Uterus (tissue), 2 donors: ENCODE measurements around the gene SEPTIN10.

ENCODE experiments used
- POLR2A ChIP-seq, 2 donors: fragments of 450-650 bp; IDR thresholded peaks; one replicate each; pipeline ENCODE4 v1.6.1; 2016; ENCODE audit warnings: antibody characterized with exemption in 2 of 2, mild to moderate bottlenecking in 1 of 2, moderate library complexity in 1 of 2
- TF ChIP-seq, protein P1 (sequence below), 4 experiments: fragments of 200-600 bp in 2 of 4; fragments of 450-650 bp in 2 of 4; sonication (generic) in 2 of 4; IDR thresholded peaks; one replicate each; pipeline ENCODE4 v1.5.1; 2016 to 2019; ENCODE audit warnings: antibody characterized with exemption in 4 of 4, mild to moderate bottlenecking in 2 of 4, moderate library complexity in 1 of 4

DNA sequence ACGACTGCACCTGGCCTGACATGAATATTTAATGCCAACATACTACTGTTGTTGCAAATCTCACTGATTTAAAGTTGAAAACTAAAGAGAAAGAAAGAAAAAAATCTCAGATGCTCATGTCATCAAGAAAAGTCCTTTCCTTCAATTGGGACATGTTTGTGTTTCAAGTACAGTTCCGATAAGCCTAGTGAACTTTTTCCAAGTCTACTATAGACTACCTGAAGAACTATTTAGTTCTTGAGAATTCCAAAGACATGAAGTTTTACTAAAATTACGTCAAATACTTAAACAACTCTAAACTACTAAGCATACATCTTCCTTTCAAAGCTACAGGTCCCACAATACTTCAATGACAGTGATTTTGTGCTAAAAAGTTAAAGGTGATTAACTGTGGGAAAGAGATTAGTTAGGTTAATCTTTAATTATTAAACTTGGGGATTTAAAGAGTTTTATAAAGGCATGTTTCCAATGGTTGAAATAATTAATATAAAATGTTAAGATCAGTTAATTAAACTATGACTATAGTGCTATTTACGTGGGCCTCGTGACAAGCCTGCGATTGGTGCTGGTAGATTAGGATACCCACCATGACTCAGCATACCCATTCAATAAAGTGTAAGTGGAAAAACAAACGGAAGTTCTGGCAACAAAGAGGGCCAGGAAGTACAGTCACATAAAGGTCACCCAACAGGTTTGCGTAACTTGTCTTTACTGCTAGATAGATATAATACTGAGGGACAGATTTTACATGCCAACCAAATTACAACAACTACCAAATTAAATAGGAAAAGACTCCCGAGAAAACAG, 55.5 kb downstream of the SEPTIN10 start:
- TF ChIP-seq POLR2A (IDR thresholded peaks at IDR 0.05) = no peak
- TF ChIP-seq, protein P1, sequence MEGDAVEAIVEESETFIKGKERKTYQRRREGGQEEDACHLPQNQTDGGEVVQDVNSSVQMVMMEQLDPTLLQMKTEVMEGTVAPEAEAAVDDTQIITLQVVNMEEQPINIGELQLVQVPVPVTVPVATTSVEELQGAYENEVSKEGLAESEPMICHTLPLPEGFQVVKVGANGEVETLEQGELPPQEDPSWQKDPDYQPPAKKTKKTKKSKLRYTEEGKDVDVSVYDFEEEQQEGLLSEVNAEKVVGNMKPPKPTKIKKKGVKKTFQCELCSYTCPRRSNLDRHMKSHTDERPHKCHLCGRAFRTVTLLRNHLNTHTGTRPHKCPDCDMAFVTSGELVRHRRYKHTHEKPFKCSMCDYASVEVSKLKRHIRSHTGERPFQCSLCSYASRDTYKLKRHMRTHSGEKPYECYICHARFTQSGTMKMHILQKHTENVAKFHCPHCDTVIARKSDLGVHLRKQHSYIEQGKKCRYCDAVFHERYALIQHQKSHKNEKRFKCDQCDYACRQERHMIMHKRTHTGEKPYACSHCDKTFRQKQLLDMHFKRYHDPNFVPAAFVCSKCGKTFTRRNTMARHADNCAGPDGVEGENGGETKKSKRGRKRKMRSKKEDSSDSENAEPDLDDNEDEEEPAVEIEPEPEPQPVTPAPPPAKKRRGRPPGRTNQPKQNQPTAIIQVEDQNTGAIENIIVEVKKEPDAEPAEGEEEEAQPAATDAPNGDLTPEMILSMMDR (IDR thresholded peaks at IDR 0.05) = no peak
